NCI-H187 (cell line): ENCODE data around the gene ATP6AP1.

ENCODE experiments used
- DNase-seq, 2 experiments: peaks; one replicate each; lab custom pipeline; 2025; lab: John Stamatoyannopoulos, UW

Gene ATP6AP1

DNA sequence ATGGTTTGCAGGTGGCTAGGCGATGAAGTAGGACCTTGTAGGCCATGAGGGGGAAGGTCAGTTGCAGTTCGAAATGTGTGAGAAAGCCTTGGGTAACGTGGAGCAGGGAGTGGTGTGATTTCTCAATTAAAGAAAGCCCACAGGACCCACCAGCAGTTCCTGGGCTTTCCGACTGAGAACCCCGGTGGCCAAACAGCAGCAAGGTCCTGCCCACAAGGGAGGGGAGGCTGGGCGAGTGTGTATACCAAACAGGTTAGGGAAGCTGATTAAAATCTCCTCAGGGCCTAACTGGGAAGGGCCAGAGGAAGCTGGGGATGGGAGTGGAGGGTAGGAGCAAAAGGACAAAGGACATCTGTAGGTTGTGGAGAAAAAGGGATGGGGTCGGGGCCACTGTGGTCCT lies 2.4 kb downstream of the ATP6AP1 start:
- DNase-seq, result no peak

DNA sequence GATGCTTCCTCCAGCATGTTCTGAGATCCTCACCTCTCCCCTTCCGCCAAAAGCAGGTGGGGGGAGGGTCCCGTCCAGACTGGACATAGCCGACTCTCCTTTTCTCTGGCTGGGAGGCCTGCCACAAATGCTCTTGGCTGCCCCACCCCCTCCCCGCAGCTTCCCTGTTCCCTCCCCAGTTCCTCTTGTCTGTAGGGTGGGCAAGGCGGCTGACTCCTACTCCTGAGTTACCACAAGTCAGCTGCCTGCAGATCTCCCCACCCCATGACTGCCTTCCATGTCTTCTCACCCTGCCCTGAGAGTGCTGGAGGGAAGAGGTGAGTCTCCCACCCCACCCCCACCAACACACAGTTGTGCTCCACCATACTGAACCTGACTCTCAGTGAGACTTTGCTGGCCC lies 2.9 kb downstream of the ATP6AP1 start:
- no peak for DNase-seq

- no peak for DNase-seq
Observed at GRCh38 chrX:154432210-154432609, 3.7 kb downstream of the ATP6AP1 start.

GRCh38 chrX:154433605-154434004 lies 5.1 kb downstream of the ATP6AP1 start:
- DNase-seq, result no peak

DNA sequence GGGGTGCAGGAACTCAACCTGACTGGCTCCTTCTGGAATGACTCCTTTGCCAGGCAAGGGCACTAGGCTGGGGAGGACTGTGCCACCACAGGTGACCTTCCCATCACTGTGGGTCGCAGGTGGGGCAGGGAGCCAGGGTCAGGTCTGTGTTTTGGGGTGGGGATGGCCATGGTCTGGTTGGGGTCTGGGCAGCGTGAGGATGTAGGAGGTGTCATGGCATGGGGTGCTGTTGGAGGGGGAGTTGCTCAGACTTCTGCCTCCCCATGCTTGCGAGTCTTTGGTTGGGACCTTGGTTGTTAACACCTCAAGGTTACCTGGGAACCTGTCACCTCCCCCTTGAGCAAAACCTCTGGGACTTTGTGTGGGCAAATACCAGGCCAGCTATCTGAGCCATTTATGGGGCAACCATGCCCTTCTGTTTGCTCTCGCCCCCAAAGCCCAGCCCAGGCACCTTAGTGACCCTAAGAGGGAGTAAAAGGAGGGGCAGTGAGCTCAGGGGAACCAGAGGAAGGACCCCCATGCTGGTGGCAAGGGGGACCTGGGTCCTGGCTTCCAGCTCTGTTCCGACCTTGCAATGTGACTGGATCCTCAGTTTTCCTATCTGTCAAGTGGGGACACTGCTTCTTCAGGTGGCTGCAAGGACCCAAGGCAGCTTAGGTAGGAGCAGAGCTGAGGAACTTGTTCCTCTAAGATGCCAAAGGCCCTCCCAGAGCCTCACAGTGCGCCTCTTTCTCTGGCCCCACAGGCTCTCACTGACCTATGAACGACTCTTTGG lies 6.1 kb downstream of the ATP6AP1 start:
- DNase-seq, result no peak

- DNase-seq, result no peak
Observed at GRCh38 chrX:154435171-154435733, 6.8 kb downstream of the ATP6AP1 start.

DNA sequence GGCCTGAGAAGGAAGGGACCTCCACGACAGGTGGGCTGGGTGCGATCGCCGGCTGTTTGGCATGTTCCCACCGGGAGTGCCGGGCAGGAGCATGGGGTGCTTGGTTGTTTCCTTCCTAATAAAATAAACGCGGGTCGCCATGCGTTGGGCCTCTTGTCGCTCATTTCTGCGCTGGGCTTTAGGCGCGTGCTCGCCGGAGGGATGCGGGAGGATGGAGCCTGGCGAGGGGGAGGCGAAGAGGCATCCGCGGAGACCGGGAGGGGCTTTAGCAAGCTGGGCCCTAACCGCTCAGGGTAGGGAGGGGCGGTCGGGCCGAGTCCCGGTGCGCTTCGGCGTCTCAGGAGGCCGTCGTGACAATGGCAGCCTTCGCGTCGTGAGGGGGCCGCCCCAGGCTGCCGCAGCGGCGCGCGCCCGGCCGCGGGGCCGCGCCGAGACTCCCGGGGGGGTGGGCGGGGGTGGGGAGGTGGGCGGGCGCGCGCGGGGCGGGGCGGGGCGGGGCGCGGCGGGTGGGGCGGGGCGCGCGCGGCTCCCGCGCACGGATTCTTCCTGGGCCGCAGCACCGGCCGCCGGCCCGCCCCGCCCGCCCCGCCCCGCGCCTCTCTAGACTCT lies 8.0 kb downstream of the ATP6AP1 start:
- DNase-seq, result peak; percentile 32 to 43

GRCh38 chrX:154436983-154437752 lies 8.7 kb downstream of the ATP6AP1 start, which contains the start of gene GDI1:
Gene GDI1 (plus strand): TSS chrX:154437154. CDS start chrX:154437255, 101 bp downstream.
- DNase-seq, result peak; percentile 43 to 66

GRCh38 chrX:154437971-154438893 lies 9.8 kb downstream of the ATP6AP1 start:
- no peak for DNase-seq

- no peak for DNase-seq
Observed at GRCh38 chrX:154439841-154440240, 11.4 kb downstream of the ATP6AP1 start.

DNA sequence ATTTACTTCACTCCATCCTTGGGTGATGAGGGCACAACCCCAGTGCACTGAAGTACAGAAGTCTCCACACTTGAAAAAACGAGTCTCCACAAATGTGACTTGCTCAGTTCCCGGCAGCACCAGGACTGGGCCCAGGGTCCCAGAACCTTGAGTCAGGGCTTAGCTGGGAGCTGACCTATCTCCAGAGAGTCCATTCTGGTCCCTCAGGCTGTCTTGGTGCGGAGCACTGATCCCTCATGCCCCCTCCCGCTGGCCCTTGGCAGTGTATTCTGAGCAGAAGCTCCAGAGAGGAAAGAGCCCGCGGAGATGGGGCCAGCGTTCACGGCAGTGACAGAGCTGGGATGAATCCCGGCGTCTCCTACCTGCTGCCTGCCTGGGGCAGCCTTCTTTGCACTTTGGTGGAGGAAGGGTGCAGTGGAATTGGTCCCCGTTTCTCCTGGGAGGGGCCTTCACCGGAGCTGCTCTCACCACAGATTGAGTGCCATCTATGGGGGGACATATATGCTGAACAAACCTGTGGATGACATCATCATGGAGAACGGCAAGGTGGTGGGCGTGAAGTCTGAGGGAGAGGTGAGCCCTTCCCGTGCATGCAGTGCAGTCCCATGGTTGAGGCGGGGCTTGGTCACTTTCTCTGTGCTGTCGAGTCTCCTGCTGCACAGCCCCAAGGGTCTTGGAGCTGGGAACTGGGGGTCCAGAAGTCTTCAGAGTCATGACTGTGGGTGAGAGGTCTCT lies 12.3 kb downstream of the ATP6AP1 start:
- DNase-seq, result no peak

DNA sequence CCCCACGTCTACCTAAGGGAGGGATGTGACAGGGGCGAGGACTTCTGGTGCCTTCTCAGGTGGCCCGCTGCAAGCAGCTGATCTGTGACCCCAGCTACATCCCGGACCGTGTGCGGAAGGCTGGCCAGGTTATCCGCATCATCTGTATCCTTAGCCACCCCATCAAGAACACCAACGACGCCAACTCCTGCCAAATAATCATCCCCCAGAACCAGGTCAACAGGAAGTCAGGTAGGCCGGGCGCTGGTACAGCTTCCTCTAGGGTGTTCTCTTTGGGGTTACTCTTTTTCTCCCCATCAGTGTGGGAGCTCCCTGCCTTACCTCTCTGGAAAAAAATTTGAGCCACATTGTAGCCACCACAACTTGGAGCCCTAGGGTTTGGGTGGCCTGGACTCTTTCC lies 13.1 kb downstream of the ATP6AP1 start:
- DNase-seq, result no peak

- DNase-seq, result no peak
Observed at GRCh38 chrX:154441984-154442707, 13.7 kb downstream of the ATP6AP1 start.

DNA sequence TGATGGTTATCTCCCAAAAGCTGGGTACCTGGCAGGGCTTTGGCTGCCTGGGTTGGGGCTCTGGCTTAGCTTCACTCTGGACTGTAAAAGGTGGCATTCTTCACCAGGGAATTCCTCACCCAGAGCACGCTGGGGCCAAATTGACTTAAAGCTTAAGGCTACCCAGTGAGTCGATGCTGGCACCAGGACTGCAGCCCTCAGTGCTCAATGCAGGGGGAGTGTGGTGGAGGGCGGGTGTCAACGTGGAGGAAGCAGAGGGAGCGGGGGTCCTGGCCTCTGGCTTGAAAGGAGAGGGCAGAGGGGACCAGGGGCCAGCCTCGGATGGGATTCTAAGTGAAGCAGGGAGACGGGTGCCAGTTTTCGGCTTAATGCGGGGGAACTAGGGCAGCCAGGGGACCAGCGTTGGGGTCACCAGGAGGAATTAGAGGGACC lies 15.0 kb downstream of the ATP6AP1 start:
- DNase-seq, result no peak

GRCh38 chrX:154443992-154444754 lies 15.7 kb downstream of the ATP6AP1 start, which contains the start of gene FAM50A:
Gene FAM50A (plus strand): TSS chrX:154444141. CDS start chrX:154444236, 95 bp downstream.
- DNase-seq, result peak; percentile 39 to 84

GRCh38 chrX:154444755-154445246 lies 16.3 kb downstream of the ATP6AP1 start:
- no peak for DNase-seq

- no peak for DNase-seq
Observed at GRCh38 chrX:154445776-154446175, 17.3 kb downstream of the ATP6AP1 start.

- no peak for DNase-seq
Observed at GRCh38 chrX:154446430-154446829, 18.0 kb downstream of the ATP6AP1 start.

- no peak for DNase-seq
Observed at GRCh38 chrX:154448484-154448883, 20.0 kb downstream of the ATP6AP1 start.
